SK-N-SH (cell line): ENCODE results near the gene LRRC8D.

Experiments used
- EP300 ChIP-seq, 2 experiments: IDR thresholded peaks; 2 replicates each; pipeline versions ENCODE4 v1.4.0 to v1.6.1; 2012; ENCODE audit warnings: borderline replicate concordance in 1 of 2, low read depth in 1 of 2, low read length in 1 of 2
- POLR2AphosphoS5 ChIP-seq: IDR thresholded peaks from 2 replicates; pipeline ENCODE4 v1.6.1; 2012; ENCODE audit warnings: low read depth, low read length
- RAD21 ChIP-seq: IDR thresholded peaks from 2 replicates; pipeline ENCODE4 v1.6.1; 2012; ENCODE audit warnings: mild to moderate bottlenecking, low read length
- RCOR1 ChIP-seq: fragments of 150-350 bp; IDR thresholded peaks from 2 replicates; pipeline ENCODE4 v1.6.1; 2017; ENCODE audit warnings: antibody characterized with exemption, low read length
- SIN3A ChIP-seq: IDR thresholded peaks from 2 replicates; pipeline ENCODE4 v1.6.1; 2012; ENCODE audit warnings: low read depth, mild to moderate bottlenecking, low read length, moderate library complexity, borderline replicate concordance
- TCF12 ChIP-seq: IDR thresholded peaks from 2 replicates; pipeline ENCODE4 v1.4.0; 2012
- TEAD4 ChIP-seq: IDR thresholded peaks from 2 replicates; pipeline ENCODE4 v1.4.0; 2012; ENCODE audit warnings: mild to moderate bottlenecking, borderline replicate concordance; ENCODE audit not compliant: insufficient read depth
- TF ChIP-seq, protein P1 (sequence below): fragments of 200-600 bp; sonication (generic); IDR thresholded peaks from 2 replicates; pipeline ENCODE4 v1.6.1; 2017; ENCODE audit warnings: antibody characterized with exemption, mild to moderate bottlenecking, moderate library complexity
- TF ChIP-seq, protein P2 (sequence below): IDR thresholded peaks from 2 replicates; pipeline ENCODE4 v1.4.0; 2012; ENCODE audit warnings: low read depth
- TF ChIP-seq, protein P3 (sequence below): IDR thresholded peaks from 2 replicates; pipeline ENCODE4 v1.6.1; 2012; ENCODE audit warnings: mild to moderate bottlenecking, low read depth, low read length, moderate library complexity
- TF ChIP-seq, protein P4 (sequence below): fragments of 150-350 bp; IDR thresholded peaks from 2 replicates; pipeline ENCODE4 v1.6.1; 2016; ENCODE audit warnings: mild to moderate bottlenecking, low read depth, low read length
- TF ChIP-seq, protein P5 (sequence below): IDR thresholded peaks from 2 replicates; pipeline ENCODE4 v1.4.0; 2012; ENCODE audit warnings: low read depth, borderline replicate concordance

DNA sequence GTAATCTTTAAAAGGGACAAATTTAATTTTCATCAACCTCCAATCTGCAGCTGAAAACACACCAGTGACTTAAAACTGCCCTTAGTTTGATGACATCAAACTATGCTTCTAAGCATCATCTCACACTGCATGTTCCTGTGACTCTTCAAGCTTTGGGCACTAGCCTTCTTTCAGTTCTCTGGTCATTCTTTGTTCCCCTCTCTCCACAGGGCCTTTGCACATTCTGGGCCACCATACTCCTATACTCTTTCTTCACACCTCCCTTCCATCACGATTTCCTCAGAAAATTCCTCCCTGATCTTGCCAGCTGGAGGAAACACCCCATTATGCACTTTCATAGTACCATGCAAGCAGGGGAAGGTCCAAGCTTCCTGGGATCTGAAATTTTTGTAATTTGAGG is 96.5 kb downstream of the LRRC8D start:
- TF ChIP-seq EP300 (IDR thresholded peaks at IDR 0.05; ENCODE audit: borderline replicate concordance in 1 of 2, low read depth in 1 of 2, low read length in 1 of 2): no peak
- TF ChIP-seq, protein P1, sequence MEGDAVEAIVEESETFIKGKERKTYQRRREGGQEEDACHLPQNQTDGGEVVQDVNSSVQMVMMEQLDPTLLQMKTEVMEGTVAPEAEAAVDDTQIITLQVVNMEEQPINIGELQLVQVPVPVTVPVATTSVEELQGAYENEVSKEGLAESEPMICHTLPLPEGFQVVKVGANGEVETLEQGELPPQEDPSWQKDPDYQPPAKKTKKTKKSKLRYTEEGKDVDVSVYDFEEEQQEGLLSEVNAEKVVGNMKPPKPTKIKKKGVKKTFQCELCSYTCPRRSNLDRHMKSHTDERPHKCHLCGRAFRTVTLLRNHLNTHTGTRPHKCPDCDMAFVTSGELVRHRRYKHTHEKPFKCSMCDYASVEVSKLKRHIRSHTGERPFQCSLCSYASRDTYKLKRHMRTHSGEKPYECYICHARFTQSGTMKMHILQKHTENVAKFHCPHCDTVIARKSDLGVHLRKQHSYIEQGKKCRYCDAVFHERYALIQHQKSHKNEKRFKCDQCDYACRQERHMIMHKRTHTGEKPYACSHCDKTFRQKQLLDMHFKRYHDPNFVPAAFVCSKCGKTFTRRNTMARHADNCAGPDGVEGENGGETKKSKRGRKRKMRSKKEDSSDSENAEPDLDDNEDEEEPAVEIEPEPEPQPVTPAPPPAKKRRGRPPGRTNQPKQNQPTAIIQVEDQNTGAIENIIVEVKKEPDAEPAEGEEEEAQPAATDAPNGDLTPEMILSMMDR: no peak
- TF ChIP-seq, protein P2, sequence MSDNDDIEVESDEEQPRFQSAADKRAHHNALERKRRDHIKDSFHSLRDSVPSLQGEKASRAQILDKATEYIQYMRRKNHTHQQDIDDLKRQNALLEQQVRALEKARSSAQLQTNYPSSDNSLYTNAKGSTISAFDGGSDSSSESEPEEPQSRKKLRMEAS: no peak
- no peak for TF ChIP-seq SIN3A
- TF ChIP-seq, protein P3, sequence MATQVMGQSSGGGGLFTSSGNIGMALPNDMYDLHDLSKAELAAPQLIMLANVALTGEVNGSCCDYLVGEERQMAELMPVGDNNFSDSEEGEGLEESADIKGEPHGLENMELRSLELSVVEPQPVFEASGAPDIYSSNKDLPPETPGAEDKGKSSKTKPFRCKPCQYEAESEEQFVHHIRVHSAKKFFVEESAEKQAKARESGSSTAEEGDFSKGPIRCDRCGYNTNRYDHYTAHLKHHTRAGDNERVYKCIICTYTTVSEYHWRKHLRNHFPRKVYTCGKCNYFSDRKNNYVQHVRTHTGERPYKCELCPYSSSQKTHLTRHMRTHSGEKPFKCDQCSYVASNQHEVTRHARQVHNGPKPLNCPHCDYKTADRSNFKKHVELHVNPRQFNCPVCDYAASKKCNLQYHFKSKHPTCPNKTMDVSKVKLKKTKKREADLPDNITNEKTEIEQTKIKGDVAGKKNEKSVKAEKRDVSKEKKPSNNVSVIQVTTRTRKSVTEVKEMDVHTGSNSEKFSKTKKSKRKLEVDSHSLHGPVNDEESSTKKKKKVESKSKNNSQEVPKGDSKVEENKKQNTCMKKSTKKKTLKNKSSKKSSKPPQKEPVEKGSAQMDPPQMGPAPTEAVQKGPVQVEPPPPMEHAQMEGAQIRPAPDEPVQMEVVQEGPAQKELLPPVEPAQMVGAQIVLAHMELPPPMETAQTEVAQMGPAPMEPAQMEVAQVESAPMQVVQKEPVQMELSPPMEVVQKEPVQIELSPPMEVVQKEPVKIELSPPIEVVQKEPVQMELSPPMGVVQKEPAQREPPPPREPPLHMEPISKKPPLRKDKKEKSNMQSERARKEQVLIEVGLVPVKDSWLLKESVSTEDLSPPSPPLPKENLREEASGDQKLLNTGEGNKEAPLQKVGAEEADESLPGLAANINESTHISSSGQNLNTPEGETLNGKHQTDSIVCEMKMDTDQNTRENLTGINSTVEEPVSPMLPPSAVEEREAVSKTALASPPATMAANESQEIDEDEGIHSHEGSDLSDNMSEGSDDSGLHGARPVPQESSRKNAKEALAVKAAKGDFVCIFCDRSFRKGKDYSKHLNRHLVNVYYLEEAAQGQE: no peak
- TF ChIP-seq, protein P4, sequence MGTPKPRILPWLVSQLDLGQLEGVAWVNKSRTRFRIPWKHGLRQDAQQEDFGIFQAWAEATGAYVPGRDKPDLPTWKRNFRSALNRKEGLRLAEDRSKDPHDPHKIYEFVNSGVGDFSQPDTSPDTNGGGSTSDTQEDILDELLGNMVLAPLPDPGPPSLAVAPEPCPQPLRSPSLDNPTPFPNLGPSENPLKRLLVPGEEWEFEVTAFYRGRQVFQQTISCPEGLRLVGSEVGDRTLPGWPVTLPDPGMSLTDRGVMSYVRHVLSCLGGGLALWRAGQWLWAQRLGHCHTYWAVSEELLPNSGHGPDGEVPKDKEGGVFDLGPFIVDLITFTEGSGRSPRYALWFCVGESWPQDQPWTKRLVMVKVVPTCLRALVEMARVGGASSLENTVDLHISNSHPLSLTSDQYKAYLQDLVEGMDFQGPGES: no peak
- TF ChIP-seq RAD21: no peak
- no peak for TF ChIP-seq TCF12
- TF ChIP-seq, protein P5, sequence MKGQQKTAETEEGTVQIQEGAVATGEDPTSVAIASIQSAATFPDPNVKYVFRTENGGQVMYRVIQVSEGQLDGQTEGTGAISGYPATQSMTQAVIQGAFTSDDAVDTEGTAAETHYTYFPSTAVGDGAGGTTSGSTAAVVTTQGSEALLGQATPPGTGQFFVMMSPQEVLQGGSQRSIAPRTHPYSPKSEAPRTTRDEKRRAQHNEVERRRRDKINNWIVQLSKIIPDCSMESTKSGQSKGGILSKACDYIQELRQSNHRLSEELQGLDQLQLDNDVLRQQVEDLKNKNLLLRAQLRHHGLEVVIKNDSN: no peak
- TF ChIP-seq TEAD4: no peak
- no peak for TF ChIP-seq POLR2AphosphoS5
- no peak for TF ChIP-seq RCOR1
